ENCODE measurements around the gene JMJD8. TPM values are rescaled to one million over a fixed set of nuclear protein-coding genes. Genes with fewer than 3 reads are reported as not detected.

JMJD8 gene
- total and polyA plus RNA-seq, 10 of the 15 experiments (the other 5 are each of a cell fraction or from before 2014, with no cell fraction given), result 1.00 to 50.4 (median 30.7) TPM

DNA sequence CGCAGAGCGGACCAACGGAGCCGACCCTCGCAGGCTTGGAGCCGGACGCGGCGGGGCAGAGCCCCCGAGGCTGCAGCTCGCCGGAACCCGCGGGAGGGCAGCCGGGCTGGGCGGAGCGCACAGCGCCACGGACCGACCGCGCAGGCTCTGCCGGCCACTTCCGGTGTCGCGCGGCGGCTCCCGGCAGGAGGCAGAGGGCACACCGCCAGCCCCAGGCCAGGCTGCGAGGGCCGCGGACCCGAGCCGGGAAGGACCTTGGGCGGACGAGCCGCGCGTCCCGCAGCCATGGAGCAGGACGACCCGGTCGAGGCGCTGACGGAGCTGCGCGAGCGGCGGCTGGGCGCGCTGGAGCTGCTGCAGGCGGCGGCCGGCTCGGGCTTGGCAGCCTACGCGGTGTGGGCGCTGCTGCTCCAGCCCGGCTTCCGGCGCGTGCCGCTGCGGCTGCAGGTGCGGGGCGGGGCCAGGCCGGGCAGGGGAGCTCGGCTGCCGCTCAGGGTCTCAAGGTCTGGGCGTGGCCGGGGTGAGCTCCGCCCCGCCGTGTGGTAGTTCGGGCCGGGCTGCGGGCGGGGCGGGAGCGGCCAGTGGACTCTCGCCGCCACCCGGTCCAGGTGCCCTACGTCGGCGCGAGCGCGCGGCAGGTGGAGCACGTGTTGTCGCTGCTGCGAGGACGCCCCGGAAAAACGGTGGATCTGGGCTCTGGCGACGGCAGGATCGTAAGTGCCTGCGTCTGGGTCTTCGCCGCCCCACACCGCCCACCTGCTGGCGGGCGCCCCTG is 37.0 kb upstream of the JMJD8 start, which contains the start of gene ANTKMT (continued):
- TF ChIP-seq MTA3 (IDR thresholded peaks at IDR 0.05; ENCODE audit: borderline replicate concordance, low read length), result no peak
- no peak for TF ChIP-seq MEF2B (IDR thresholded peaks at IDR 0.05; ENCODE audit: partially characterized antibody, poor library complexity, severe bottlenecking)
- peak; percentile 96 for TF ChIP-seq ZNF207 (IDR thresholded peaks at IDR 0.05; ENCODE audit: borderline replicate concordance)
- TF ChIP-seq, protein P1, sequence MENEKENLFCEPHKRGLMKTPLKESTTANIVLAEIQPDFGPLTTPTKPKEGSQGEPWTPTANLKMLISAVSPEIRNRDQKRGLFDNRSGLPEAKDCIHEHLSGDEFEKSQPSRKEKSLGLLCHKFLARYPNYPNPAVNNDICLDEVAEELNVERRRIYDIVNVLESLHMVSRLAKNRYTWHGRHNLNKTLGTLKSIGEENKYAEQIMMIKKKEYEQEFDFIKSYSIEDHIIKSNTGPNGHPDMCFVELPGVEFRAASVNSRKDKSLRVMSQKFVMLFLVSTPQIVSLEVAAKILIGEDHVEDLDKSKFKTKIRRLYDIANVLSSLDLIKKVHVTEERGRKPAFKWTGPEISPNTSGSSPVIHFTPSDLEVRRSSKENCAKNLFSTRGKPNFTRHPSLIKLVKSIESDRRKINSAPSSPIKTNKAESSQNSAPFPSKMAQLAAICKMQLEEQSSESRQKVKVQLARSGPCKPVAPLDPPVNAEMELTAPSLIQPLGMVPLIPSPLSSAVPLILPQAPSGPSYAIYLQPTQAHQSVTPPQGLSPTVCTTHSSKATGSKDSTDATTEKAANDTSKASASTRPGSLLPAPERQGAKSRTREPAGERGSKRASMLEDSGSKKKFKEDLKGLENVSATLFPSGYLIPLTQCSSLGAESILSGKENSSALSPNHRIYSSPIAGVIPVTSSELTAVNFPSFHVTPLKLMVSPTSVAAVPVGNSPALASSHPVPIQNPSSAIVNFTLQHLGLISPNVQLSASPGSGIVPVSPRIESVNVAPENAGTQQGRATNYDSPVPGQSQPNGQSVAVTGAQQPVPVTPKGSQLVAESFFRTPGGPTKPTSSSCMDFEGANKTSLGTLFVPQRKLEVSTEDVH (IDR thresholded peaks at IDR 0.05; ENCODE audit: low read depth, partially characterized antibody), result no peak
- TF ChIP-seq, protein P2, sequence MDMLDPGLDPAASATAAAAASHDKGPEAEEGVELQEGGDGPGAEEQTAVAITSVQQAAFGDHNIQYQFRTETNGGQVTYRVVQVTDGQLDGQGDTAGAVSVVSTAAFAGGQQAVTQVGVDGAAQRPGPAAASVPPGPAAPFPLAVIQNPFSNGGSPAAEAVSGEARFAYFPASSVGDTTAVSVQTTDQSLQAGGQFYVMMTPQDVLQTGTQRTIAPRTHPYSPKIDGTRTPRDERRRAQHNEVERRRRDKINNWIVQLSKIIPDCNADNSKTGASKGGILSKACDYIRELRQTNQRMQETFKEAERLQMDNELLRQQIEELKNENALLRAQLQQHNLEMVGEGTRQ (IDR thresholded peaks at IDR 0.05; ENCODE audit: borderline replicate concordance, low read depth, low read length), result no peak
- TF ChIP-seq WRNIP1 (IDR thresholded peaks at IDR 0.05; ENCODE audit: borderline replicate concordance, low read depth, low read length), result no peak
- TF ChIP-seq HDGF (IDR thresholded peaks at IDR 0.05), result no peak
- TF ChIP-seq TCF12 (IDR thresholded peaks at IDR 0.05; ENCODE audit: low read depth, low read length), result peak; percentile 62; the same call in 1 of the 2 replicates
- TF ChIP-seq MYC (IDR thresholded peaks at IDR 0.05; ENCODE audit: insufficient read depth, insufficient read length, insufficient replicate concordance, low read length, severe bottlenecking), result peak; percentile 78
- TF ChIP-seq, protein P3, sequence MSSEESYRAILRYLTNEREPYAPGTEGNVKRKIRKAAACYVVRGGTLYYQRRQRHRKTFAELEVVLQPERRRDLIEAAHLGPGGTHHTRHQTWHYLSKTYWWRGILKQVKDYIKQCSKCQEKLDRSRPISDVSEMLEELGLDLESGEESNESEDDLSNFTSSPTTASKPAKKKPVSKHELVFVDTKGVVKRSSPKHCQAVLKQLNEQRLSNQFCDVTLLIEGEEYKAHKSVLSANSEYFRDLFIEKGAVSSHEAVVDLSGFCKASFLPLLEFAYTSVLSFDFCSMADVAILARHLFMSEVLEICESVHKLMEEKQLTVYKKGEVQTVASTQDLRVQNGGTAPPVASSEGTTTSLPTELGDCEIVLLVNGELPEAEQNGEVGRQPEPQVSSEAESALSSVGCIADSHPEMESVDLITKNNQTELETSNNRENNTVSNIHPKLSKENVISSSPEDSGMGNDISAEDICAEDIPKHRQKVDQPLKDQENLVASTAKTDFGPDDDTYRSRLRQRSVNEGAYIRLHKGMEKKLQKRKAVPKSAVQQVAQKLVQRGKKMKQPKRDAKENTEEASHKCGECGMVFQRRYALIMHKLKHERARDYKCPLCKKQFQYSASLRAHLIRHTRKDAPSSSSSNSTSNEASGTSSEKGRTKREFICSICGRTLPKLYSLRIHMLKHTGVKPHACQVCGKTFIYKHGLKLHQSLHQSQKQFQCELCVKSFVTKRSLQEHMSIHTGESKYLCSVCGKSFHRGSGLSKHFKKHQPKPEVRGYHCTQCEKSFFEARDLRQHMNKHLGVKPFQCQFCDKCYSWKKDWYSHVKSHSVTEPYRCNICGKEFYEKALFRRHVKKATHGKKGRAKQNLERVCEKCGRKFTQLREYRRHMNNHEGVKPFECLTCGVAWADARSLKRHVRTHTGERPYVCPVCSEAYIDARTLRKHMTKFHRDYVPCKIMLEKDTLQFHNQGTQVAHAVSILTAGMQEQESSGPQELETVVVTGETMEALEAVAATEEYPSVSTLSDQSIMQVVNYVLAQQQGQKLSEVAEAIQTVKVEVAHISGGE (CRISPR knock-in tag; IDR thresholded peaks at IDR 0.05), result peak; percentile 89
- no peak for TF ChIP-seq ASH2L (IDR thresholded peaks at IDR 0.05; ENCODE audit: borderline replicate concordance, low read depth)
- TF ChIP-seq TAF1 (IDR thresholded peaks at IDR 0.05; ENCODE audit: borderline replicate concordance, low read depth, low read length), result peak; percentile 32; the same call in 1 of the 2 replicates
- TF ChIP-seq, protein P4, sequence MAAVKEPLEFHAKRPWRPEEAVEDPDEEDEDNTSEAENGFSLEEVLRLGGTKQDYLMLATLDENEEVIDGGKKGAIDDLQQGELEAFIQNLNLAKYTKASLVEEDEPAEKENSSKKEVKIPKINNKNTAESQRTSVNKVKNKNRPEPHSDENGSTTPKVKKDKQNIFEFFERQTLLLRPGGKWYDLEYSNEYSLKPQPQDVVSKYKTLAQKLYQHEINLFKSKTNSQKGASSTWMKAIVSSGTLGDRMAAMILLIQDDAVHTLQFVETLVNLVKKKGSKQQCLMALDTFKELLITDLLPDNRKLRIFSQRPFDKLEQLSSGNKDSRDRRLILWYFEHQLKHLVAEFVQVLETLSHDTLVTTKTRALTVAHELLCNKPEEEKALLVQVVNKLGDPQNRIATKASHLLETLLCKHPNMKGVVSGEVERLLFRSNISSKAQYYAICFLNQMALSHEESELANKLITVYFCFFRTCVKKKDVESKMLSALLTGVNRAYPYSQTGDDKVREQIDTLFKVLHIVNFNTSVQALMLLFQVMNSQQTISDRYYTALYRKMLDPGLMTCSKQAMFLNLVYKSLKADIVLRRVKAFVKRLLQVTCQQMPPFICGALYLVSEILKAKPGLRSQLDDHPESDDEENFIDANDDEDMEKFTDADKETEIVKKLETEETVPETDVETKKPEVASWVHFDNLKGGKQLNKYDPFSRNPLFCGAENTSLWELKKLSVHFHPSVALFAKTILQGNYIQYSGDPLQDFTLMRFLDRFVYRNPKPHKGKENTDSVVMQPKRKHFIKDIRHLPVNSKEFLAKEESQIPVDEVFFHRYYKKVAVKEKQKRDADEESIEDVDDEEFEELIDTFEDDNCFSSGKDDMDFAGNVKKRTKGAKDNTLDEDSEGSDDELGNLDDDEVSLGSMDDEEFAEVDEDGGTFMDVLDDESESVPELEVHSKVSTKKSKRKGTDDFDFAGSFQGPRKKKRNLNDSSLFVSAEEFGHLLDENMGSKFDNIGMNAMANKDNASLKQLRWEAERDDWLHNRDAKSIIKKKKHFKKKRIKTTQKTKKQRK (IDR thresholded peaks at IDR 0.05; ENCODE audit: low read depth, low read length), result no peak
- TF ChIP-seq, protein P5, sequence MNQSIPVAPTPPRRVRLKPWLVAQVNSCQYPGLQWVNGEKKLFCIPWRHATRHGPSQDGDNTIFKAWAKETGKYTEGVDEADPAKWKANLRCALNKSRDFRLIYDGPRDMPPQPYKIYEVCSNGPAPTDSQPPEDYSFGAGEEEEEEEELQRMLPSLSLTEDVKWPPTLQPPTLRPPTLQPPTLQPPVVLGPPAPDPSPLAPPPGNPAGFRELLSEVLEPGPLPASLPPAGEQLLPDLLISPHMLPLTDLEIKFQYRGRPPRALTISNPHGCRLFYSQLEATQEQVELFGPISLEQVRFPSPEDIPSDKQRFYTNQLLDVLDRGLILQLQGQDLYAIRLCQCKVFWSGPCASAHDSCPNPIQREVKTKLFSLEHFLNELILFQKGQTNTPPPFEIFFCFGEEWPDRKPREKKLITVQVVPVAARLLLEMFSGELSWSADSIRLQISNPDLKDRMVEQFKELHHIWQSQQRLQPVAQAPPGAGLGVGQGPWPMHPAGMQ (IDR thresholded peaks at IDR 0.05; ENCODE audit: borderline replicate concordance), result no peak
